ENCODE measurements around the gene CNTNAP2.

CNTNAP2 gene

GRCh38 chr7:148185041-148185440 lies 2068.4 kb downstream of the CNTNAP2 start:
- no peak overlapping the region for H3K4me3 ChIP-seq
- no peak overlapping the region for H3K9ac ChIP-seq
- no peak for TF ChIP-seq Cebpa-rat (IDR thresholded peaks at IDR 0.05)
- no peaks in the 10 kb centered on the region for H3K9me3 ChIP-seq (replicated peaks in 1 of 11)
- H3K36me3 ChIP-seq = no peaks in the 10 kb centered on the region
- no peak overlapping the region for H3K4me2 ChIP-seq
- H3K27ac ChIP-seq = no peak overlapping the region
- no peaks in the 10 kb centered on the region for H3K4me1 ChIP-seq
- H3K27me3 ChIP-seq = no peaks in the 10 kb centered on the region
- no peaks in the 10 kb centered on the region for H4K20me1 ChIP-seq

GRCh38 chr7:148187471-148187870 lies 2070.9 kb downstream of the CNTNAP2 start:
- Histone ChIP-seq H3K9ac (no peak overlapping the region), H3K36me3 (no peaks in the 10 kb centered on the region), H3K9me3 (replicated peaks in 1 of 11) (no peaks in the 10 kb centered on the region), H3K4me1 (no peaks in the 10 kb centered on the region), H3K27me3 (no peaks in the 10 kb centered on the region), H3K4me3 (no peak overlapping the region), H3K27ac (no peak overlapping the region), H4K20me1 (no peaks in the 10 kb centered on the region), H3K4me2 (no peak overlapping the region)
- no peak for TF ChIP-seq Cebpa-rat (IDR thresholded peaks at IDR 0.05)

GRCh38 chr7:148191391-148192065 lies 2074.9 kb downstream of the CNTNAP2 start:
- 0 out of 22 replicates have a peak, but pooled peaks cover 0 to 8% (median 0%) of the 10 kb centered on the region in 11 experiments for H3K9me3 ChIP-seq (replicated peaks in 1 of 11)
- H4K20me1 ChIP-seq = no peaks in the 10 kb centered on the region
- no peaks in the 10 kb centered on the region for H3K4me1 ChIP-seq
- H3K9ac ChIP-seq = no peak overlapping the region
- H3K36me3 ChIP-seq = no peaks in the 10 kb centered on the region
- no peak overlapping the region for H3K4me3 ChIP-seq
- H3K4me2 ChIP-seq = no peak overlapping the region
- H3K27me3 ChIP-seq = no peaks in the 10 kb centered on the region
- peak overlapping the region in 1 of 11 experiments; percentile 5; a peak in 1 of 22 replicates for H3K27ac ChIP-seq
- TF ChIP-seq Cebpa-rat (IDR thresholded peaks at IDR 0.05) = no peak

GRCh38 chr7:148192491-148192890 lies 2075.9 kb downstream of the CNTNAP2 start:
- no peak for TF ChIP-seq Cebpa-rat (IDR thresholded peaks at IDR 0.05)
- no peak overlapping the region; a peak in 1 of 22 replicates for H3K4me2 ChIP-seq
- no peaks in the 10 kb centered on the region for H3K36me3 ChIP-seq
- H4K20me1 ChIP-seq = no peaks in the 10 kb centered on the region
- no peaks in the 10 kb centered on the region for H3K27me3 ChIP-seq
- H3K4me3 ChIP-seq = no peak overlapping the region
- H3K9me3 ChIP-seq (replicated peaks in 1 of 11) = 0 out of 22 replicates have a peak, but pooled peaks cover 0 to 8% (median 0%) of the 10 kb centered on the region in 11 experiments
- no peak overlapping the region for H3K9ac ChIP-seq
- H3K4me1 ChIP-seq = no peaks in the 10 kb centered on the region
- H3K27ac ChIP-seq = no peak overlapping the region

- Histone ChIP-seq H3K27me3 (no peaks in the 10 kb centered on the region), H3K27ac (no peak overlapping the region), H3K9me3 (replicated peaks in 1 of 11) (no peaks in the 10 kb centered on the region), H3K36me3 (no peaks in the 10 kb centered on the region), H3K4me3 (no peak overlapping the region), H3K9ac (no peak overlapping the region), H3K4me1 (no peaks in the 10 kb centered on the region), H4K20me1 (no peaks in the 10 kb centered on the region), H3K4me2 (no peak overlapping the region)
- no peak for TF ChIP-seq Cebpa-rat (IDR thresholded peaks at IDR 0.05)
Observed at GRCh38 chr7:148201992-148202391, 2085.4 kb downstream of the CNTNAP2 start.

- Histone ChIP-seq H4K20me1 (no peaks in the 10 kb centered on the region), H3K27me3 (no peaks in the 10 kb centered on the region)
Observed at GRCh38 chr7:148204639-148205304, 2088.2 kb downstream of the CNTNAP2 start.

DNA sequence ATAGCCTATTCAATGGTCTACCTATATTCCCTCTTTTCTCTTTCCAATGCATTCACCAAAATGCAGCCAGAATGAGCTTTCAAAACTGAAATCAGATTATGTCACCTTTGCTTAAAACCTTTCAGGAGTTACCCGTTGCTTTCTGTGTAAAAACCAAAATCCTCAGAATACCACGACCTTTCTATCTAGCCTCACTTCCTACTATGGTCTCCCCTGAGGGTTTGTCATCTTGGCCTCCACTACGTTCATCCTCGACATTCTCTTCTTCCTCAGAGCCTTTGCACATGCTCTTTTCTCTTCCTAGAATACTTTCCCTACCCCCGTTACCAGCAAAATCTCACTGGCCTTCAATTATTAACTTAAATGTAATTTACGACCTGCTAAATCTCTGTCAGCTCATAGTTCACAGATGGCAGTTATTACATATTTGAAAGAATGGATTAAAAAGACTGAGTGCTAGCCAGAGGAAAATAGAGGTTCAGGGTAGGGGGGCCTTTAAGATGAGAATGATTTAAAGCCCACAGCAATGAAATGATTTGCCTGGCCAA lies 2093.1 kb downstream of the CNTNAP2 start:
- TF ChIP-seq Cebpa-rat (IDR thresholded peaks at IDR 0.05) = no peak
- Histone ChIP-seq H4K20me1 (no peaks in the 10 kb centered on the region), H3K4me3 (no peak overlapping the region), H3K36me3 (no peaks in the 10 kb centered on the region), H3K27ac (no peak overlapping the region), H3K27me3 (no peaks in the 10 kb centered on the region), H3K4me2 (no peak overlapping the region), H3K9me3 (replicated peaks in 1 of 11) (0 out of 22 replicates have a peak, but pooled peaks cover 0 to 6% (median 0%) of the 10 kb centered on the region in 11 experiments), H3K9ac (no peak overlapping the region), H3K4me1 (peaks cover 0 to 21% (median 14%) of the 10 kb centered on the region in 10 experiments; a peak in 15 of 20 replicates)

More at GRCh38 chr7:148204639-148205304, 2088.2 kb downstream of the CNTNAP2 start:
- H3K4me2 ChIP-seq = no peak overlapping the region
- no peak overlapping the region for H3K4me3 ChIP-seq
- H3K36me3 ChIP-seq = no peaks in the 10 kb centered on the region
- 0 out of 22 replicates have a peak, but pooled peaks cover 0 to 6% (median 0%) of the 10 kb centered on the region in 11 experiments for H3K9me3 ChIP-seq (replicated peaks in 1 of 11)
- H3K27ac ChIP-seq = no peak overlapping the region
- H3K9ac ChIP-seq = no peak overlapping the region
- TF ChIP-seq Cebpa-rat (IDR thresholded peaks at IDR 0.05) = no peak
- no peaks in the 10 kb centered on the region for H3K4me1 ChIP-seq

DNA sequence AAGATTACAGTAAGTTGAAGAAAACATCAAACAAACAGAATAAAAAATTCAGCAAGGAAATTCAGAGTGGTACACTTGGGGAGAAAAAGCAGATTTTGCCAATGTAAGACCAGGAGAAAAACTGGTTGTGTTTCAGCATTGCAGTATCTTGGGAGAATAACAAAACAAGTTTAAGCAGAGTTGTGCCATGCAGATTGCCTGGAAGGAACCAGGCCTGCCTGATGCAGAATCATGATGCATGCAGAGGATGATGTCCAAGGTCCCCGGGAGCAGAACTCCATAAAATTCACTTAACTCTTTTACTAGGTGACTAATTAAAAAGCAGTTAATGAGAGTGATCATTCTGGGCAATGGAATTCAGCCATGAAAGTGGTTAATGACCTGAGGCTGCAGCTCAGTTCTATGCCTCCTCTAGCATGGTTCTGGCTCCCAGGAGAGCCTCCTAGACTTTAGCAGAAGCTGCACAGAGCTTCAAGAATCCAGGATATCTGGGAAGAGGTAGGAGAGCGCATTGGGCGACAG lies 2094.3 kb downstream of the CNTNAP2 start:
- Histone ChIP-seq H3K9me3 (replicated peaks in 1 of 11) (peaks cover 0 to 6% (median 0%) of the 10 kb centered on the region in 11 experiments; a peak in 1 of 22 replicates), H3K4me1 (peaks cover 0 to 21% (median 14%) of the 10 kb centered on the region in 10 experiments; a peak in 15 of 20 replicates), H3K27me3 (no peaks in the 10 kb centered on the region), H3K27ac (no peak overlapping the region; a peak in 1 of 22 replicates), H3K9ac (no peak overlapping the region), H3K4me2 (peak overlapping the region in 8 of 11 experiments; percentile 20 to 50 (median 40); a peak in 10 of 22 replicates), H3K4me3 (no peak overlapping the region), H4K20me1 (no peaks in the 10 kb centered on the region), H3K36me3 (no peaks in the 10 kb centered on the region)
- TF ChIP-seq Cebpa-rat (IDR thresholded peaks at IDR 0.05) = no peak

GRCh38 chr7:148211740-148212151 lies 2095.1 kb downstream of the CNTNAP2 start:
- Histone ChIP-seq H3K36me3 (no peaks in the 10 kb centered on the region), H3K4me2 (peak overlapping the region in 8 of 11 experiments; percentile 20 to 50 (median 40); a peak in 15 of 22 replicates), H3K9ac (no peak overlapping the region), H3K4me1 (peaks cover 0 to 21% (median 14%) of the 10 kb centered on the region in 10 experiments; a peak in 15 of 20 replicates), H3K9me3 (replicated peaks in 1 of 11) (peaks cover 1 to 10% (median 6%) of the 10 kb centered on the region in 11 experiments; a peak in 20 of 22 replicates), H3K27me3 (no peaks in the 10 kb centered on the region), H4K20me1 (no peaks in the 10 kb centered on the region), H3K4me3 (no peak overlapping the region), H3K27ac (0 out of 22 replicates have a peak overlapping the region, but pooled peaks of 1 of the 11 experiments have one; percentile 5)
- no peak for TF ChIP-seq Cebpa-rat (IDR thresholded peaks at IDR 0.05)

All from BLaER1 treated with 17β-estradiol and CSF1 and Interleukin-3, amounts not matched to agents 10 nM and 100 nM (cell line).